Renal pelvis (tissue), 4 donors: ENCODE measurements around the gene BCL11B. TPM values are rescaled to one million over a fixed set of nuclear protein-coding genes. Genes with fewer than 3 reads are reported as not detected.
A peak's percentile ranks its signal among the peaks of the same experiment; 100 is the strongest.

ENCODE experiments used
- DNase-seq: peaks from one replicate; pipeline ENCODE4 v3.0.0-alpha.2; 2013
- polyA plus RNA-seq, 3 donors: library from polyadenylated mRNA; unstranded; fragments of 120-200 nt; gene quantifications; one replicate each; pipeline ENCODE4 v1.2.1, GENCODE V29; 2013; ENCODE audit not compliant: insufficient read length in 3 of 3

BCL11B gene
- polyA plus RNA-seq, 3 donors: 2.4 to 3.0 (median 2.6) TPM

- DNase-seq: no peak
These were observed 134.8 kb downstream of the BCL11B start for GRCh38 chr14:99137001-99137700.

GRCh38 chr14:99136401-99136800, 135.6 kb downstream of the BCL11B start:
- DNase-seq: no peak

- DNase-seq: no peak
These were observed 136.0 kb downstream of the BCL11B start for GRCh38 chr14:99136047-99136400.

GRCh38 chr14:99134516-99135046, 137.4 kb downstream of the BCL11B start:
- no peak for DNase-seq

- no peak for DNase-seq
These were observed 138.1 kb downstream of the BCL11B start for GRCh38 chr14:99133636-99134515.

GRCh38 chr14:99132821-99133635, 139.0 kb downstream of the BCL11B start:
- no peak for DNase-seq

GRCh38 chr14:99131632-99132271, 140.2 kb downstream of the BCL11B start:
- DNase-seq: peak; percentile 42

- no peak for DNase-seq
These were observed 142.0 kb downstream of the BCL11B start for GRCh38 chr14:99129998-99130397.

- no peak for DNase-seq
These were observed 142.7 kb downstream of the BCL11B start for GRCh38 chr14:99129211-99129696.

- no peak for DNase-seq
These were observed 143.8 kb downstream of the BCL11B start for GRCh38 chr14:99128185-99128584.

- peak; percentile 76 for DNase-seq
These were observed 144.3 kb downstream of the BCL11B start for GRCh38 chr14:99127651-99128167.

GRCh38 chr14:99125616-99126431, 146.2 kb downstream of the BCL11B start:
- no peak for DNase-seq

GRCh38 chr14:99125113-99125512, 146.9 kb downstream of the BCL11B start:
- no peak for DNase-seq

GRCh38 chr14:99124482-99125105, 147.4 kb downstream of the BCL11B start:
- no peak for DNase-seq

GRCh38 chr14:99123208-99123870, 148.7 kb downstream of the BCL11B start:
- no peak for DNase-seq

GRCh38 chr14:99122521-99123125, 149.4 kb downstream of the BCL11B start:
- no peak for DNase-seq

GRCh38 chr14:99121319-99121875, 150.6 kb downstream of the BCL11B start:
- DNase-seq: no peak
